Adrenal gland (tissue), 5 donors: ENCODE data around the gene TARS3.

Source experiments
- POLR2A ChIP-seq, 2 donors: fragments of 450-650 bp; IDR thresholded peaks; one replicate each; pipeline ENCODE4 v1.6.1; 2017; ENCODE audit warnings: antibody characterized with exemption in 2 of 2, mild to moderate bottlenecking in 2 of 2, moderate library complexity in 1 of 2
- TF ChIP-seq, protein P1 (sequence below), 6 experiments: fragments of 450-650 bp in 4 of 6; fragments of 200-600 bp in 2 of 6; sonication (generic) in 1 of 6; IDR thresholded peaks; 1 replicate in 5 of 6; 2 replicates in 1 of 6; pipeline versions ENCODE4 v1.5.1 to v1.8.0; 2016 to 2021; ENCODE audit warnings: antibody characterized with exemption in 6 of 6, mild to moderate bottlenecking in 2 of 6, moderate library complexity in 1 of 6
- donor health status: DM: no; HTN: no; CAD: no.

- TF ChIP-seq, protein P1, sequence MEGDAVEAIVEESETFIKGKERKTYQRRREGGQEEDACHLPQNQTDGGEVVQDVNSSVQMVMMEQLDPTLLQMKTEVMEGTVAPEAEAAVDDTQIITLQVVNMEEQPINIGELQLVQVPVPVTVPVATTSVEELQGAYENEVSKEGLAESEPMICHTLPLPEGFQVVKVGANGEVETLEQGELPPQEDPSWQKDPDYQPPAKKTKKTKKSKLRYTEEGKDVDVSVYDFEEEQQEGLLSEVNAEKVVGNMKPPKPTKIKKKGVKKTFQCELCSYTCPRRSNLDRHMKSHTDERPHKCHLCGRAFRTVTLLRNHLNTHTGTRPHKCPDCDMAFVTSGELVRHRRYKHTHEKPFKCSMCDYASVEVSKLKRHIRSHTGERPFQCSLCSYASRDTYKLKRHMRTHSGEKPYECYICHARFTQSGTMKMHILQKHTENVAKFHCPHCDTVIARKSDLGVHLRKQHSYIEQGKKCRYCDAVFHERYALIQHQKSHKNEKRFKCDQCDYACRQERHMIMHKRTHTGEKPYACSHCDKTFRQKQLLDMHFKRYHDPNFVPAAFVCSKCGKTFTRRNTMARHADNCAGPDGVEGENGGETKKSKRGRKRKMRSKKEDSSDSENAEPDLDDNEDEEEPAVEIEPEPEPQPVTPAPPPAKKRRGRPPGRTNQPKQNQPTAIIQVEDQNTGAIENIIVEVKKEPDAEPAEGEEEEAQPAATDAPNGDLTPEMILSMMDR (IDR thresholded peaks at IDR 0.05): peak; percentile 47 to 96 (median 82)
- peak; percentile 86 to 90 for TF ChIP-seq POLR2A (IDR thresholded peaks at IDR 0.05)
These were observed 72.0 kb downstream of the TARS3 start, which contains the start of gene TM2D3 for GRCh38 chr15:101652098-101652785.
